SK-N-SH (cell line): ENCODE measurements around the gene SMIM3.

Experiments
- CHD2 ChIP-seq: fragments of 150-350 bp; IDR thresholded peaks from 2 replicates; pipeline ENCODE4 v1.6.1; 2018; ENCODE audit warnings: low read length; ENCODE audit not compliant: partially characterized antibody
- EP300 ChIP-seq, 2 experiments: IDR thresholded peaks; 2 replicates each; pipeline versions ENCODE4 v1.4.0 to v1.6.1; 2012; ENCODE audit warnings: borderline replicate concordance in 1 of 2, low read depth in 1 of 2, low read length in 1 of 2
- FOXJ3 ChIP-seq: sonication (generic); formaldehyde crosslinking; IDR thresholded peaks from 2 replicates; pipeline ENCODE4 v1.5.1; 2020; ENCODE audit warnings: mild to moderate bottlenecking, missing genetic modification reagents
- GABPA ChIP-seq: IDR thresholded peaks from 2 replicates; pipeline ENCODE4 v1.4.0; 2012; ENCODE audit warnings: low read depth, mild to moderate bottlenecking
- JUND ChIP-seq: IDR thresholded peaks from 2 replicates; pipeline ENCODE4 v1.4.0; 2012
- MXI1 ChIP-seq: IDR thresholded peaks from 2 replicates; pipeline ENCODE4 v1.6.1; 2012; ENCODE audit warnings: mild to moderate bottlenecking, low read depth, low read length, improper control_type of control experiment
- NFIC ChIP-seq: IDR thresholded peaks from 2 replicates; pipeline ENCODE4 v1.4.0; 2012; ENCODE audit warnings: borderline replicate concordance
- POLR2AphosphoS5 ChIP-seq: IDR thresholded peaks from 2 replicates; pipeline ENCODE4 v1.6.1; 2012; ENCODE audit warnings: low read depth, low read length
- RCOR1 ChIP-seq: fragments of 150-350 bp; IDR thresholded peaks from 2 replicates; pipeline ENCODE4 v1.6.1; 2017; ENCODE audit warnings: antibody characterized with exemption, low read length
- TF ChIP-seq, protein P1 (sequence below): fragments of 200-600 bp; sonication (generic); IDR thresholded peaks from 2 replicates; pipeline ENCODE4 v1.6.1; 2017; ENCODE audit warnings: antibody characterized with exemption, mild to moderate bottlenecking, moderate library complexity
- TF ChIP-seq, protein P2 (sequence below): IDR thresholded peaks from 2 replicates; pipeline ENCODE4 v1.4.0; 2012; ENCODE audit warnings: low read depth
- TF ChIP-seq, protein P3 (sequence below): fragments of 150-350 bp; IDR thresholded peaks from 2 replicates; pipeline ENCODE4 v1.6.1; 2017; ENCODE audit warnings: antibody characterized with exemption, low read length, low read depth, borderline replicate concordance
- TF ChIP-seq, protein P4 (sequence below): IDR thresholded peaks from 2 replicates; pipeline ENCODE4 v1.6.1; 2012; ENCODE audit warnings: mild to moderate bottlenecking, low read depth, low read length, moderate library complexity

DNA sequence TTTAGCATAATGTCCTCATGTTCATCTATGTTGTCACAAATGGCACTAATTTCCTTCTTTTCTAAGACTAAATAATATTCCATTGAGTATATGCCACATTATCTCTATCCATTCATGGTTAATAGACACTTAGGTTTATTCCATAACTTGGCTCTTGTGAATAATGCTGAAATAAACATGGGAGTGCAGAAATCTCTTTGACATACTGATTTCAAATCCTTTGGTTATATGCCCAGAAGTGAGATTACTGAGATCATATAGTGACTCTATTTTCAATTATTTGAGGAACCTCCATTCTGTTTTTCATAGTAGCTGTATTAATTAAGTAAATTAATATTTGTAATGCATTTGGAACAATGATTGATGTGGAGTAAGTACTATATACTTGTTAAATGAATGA lies 13.0 kb downstream of the SMIM3 start:
- TF ChIP-seq, protein P1, sequence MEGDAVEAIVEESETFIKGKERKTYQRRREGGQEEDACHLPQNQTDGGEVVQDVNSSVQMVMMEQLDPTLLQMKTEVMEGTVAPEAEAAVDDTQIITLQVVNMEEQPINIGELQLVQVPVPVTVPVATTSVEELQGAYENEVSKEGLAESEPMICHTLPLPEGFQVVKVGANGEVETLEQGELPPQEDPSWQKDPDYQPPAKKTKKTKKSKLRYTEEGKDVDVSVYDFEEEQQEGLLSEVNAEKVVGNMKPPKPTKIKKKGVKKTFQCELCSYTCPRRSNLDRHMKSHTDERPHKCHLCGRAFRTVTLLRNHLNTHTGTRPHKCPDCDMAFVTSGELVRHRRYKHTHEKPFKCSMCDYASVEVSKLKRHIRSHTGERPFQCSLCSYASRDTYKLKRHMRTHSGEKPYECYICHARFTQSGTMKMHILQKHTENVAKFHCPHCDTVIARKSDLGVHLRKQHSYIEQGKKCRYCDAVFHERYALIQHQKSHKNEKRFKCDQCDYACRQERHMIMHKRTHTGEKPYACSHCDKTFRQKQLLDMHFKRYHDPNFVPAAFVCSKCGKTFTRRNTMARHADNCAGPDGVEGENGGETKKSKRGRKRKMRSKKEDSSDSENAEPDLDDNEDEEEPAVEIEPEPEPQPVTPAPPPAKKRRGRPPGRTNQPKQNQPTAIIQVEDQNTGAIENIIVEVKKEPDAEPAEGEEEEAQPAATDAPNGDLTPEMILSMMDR, result no peak
- TF ChIP-seq EP300 (IDR thresholded peaks at IDR 0.05; ENCODE audit: borderline replicate concordance in 1 of 2, low read depth in 1 of 2, low read length in 1 of 2) (no peak), MXI1 (no peak), CHD2 (no peak), POLR2AphosphoS5 (no peak), GABPA (no peak), RCOR1 (no peak), JUND (no peak), NFIC (no peak), FOXJ3 (CRISPR knock-in tag) (no peak)
- TF ChIP-seq, protein P2, sequence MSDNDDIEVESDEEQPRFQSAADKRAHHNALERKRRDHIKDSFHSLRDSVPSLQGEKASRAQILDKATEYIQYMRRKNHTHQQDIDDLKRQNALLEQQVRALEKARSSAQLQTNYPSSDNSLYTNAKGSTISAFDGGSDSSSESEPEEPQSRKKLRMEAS, result no peak
- TF ChIP-seq, protein P3, sequence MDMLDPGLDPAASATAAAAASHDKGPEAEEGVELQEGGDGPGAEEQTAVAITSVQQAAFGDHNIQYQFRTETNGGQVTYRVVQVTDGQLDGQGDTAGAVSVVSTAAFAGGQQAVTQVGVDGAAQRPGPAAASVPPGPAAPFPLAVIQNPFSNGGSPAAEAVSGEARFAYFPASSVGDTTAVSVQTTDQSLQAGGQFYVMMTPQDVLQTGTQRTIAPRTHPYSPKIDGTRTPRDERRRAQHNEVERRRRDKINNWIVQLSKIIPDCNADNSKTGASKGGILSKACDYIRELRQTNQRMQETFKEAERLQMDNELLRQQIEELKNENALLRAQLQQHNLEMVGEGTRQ, result no peak
- TF ChIP-seq, protein P4, sequence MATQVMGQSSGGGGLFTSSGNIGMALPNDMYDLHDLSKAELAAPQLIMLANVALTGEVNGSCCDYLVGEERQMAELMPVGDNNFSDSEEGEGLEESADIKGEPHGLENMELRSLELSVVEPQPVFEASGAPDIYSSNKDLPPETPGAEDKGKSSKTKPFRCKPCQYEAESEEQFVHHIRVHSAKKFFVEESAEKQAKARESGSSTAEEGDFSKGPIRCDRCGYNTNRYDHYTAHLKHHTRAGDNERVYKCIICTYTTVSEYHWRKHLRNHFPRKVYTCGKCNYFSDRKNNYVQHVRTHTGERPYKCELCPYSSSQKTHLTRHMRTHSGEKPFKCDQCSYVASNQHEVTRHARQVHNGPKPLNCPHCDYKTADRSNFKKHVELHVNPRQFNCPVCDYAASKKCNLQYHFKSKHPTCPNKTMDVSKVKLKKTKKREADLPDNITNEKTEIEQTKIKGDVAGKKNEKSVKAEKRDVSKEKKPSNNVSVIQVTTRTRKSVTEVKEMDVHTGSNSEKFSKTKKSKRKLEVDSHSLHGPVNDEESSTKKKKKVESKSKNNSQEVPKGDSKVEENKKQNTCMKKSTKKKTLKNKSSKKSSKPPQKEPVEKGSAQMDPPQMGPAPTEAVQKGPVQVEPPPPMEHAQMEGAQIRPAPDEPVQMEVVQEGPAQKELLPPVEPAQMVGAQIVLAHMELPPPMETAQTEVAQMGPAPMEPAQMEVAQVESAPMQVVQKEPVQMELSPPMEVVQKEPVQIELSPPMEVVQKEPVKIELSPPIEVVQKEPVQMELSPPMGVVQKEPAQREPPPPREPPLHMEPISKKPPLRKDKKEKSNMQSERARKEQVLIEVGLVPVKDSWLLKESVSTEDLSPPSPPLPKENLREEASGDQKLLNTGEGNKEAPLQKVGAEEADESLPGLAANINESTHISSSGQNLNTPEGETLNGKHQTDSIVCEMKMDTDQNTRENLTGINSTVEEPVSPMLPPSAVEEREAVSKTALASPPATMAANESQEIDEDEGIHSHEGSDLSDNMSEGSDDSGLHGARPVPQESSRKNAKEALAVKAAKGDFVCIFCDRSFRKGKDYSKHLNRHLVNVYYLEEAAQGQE, result no peak
